Breast epithelium (tissue), 3 donors: ENCODE measurements around the gene GLYATL3.

Experiments used
- CTCF ChIP-seq, 3 donors: fragments of 450-650 bp; IDR thresholded peaks; one replicate each; pipeline ENCODE4 v1.5.1; 2016 to 2017; ENCODE audit warnings: antibody characterized with exemption in 3 of 3, mild to moderate bottlenecking in 3 of 3, moderate library complexity in 3 of 3
- POLR2A ChIP-seq: fragments of 450-650 bp; IDR thresholded peaks from one replicate; pipeline ENCODE4 v1.6.1; 2016; ENCODE audit warnings: antibody characterized with exemption, mild to moderate bottlenecking, moderate library complexity

- no peak for TF ChIP-seq POLR2A
- TF ChIP-seq CTCF (IDR thresholded peaks at IDR 0.05) = no peak
Observed at GRCh38 chr6:49546331-49546730, 46.6 kb downstream of the GLYATL3 start.
